ENCODE results near the gene PARVB.

PARVB gene

GRCh38 chr22:43995057-43995685 lies 28.9 kb upstream of the PARVB start:
- Histone ChIP-seq H3K27me3 (ENCODE audit: control insufficient read depth in 3 of 3, insufficient read depth in 3 of 3, low read depth in 1 of 3, low read length in 3 of 3) (no peaks in the 10 kb centered on the region), H3K4me3 (ENCODE audit: low read length in 2 of 2) (no peak overlapping the region), H3K4me1 (ENCODE audit: control insufficient read depth in 2 of 2, insufficient read depth in 1 of 2, low read depth in 1 of 2, low read length in 2 of 2) (no peaks in the 10 kb centered on the region), H2BK5ac (ENCODE audit: low read length) (no peak overlapping the region), H2BK15ac (ENCODE audit: low read length) (no peak overlapping the region), H3K9ac (ENCODE audit: low read depth, low read length, poor library complexity) (no peak overlapping the region), H3K9me3 (replicated peaks in 1 of 2; ENCODE audit: control insufficient read depth in 2 of 2, insufficient read depth in 1 of 2, low read depth in 1 of 2, low read length in 2 of 2) (no peaks in the 10 kb centered on the region), H3K36me3 (replicated peaks in 1 of 2; ENCODE audit: control insufficient read depth in 2 of 2, insufficient read depth in 2 of 2, low read length in 2 of 2) (peaks cover 35 to 93% of the 10 kb centered on the region in 2 donors), H2AK5ac (ENCODE audit: low read depth, low read length) (no peak overlapping the region), H4K91ac (ENCODE audit: low read depth, low read length, poor library complexity) (no peak overlapping the region), H2BK12ac (ENCODE audit: low read length) (no peak overlapping the region), H3K18ac (ENCODE audit: low read length) (peak overlapping the region; percentile 29), H2BK120ac (ENCODE audit: low read depth, low read length) (peak overlapping the region; percentile 68), H3K14ac (ENCODE audit: low read length) (no peak overlapping the region), H3K79me1 (ENCODE audit: low read depth, low read length) (no peaks in the 10 kb centered on the region), H3K4ac (ENCODE audit: low read length) (no peak overlapping the region), H4K8ac (ENCODE audit: low read depth, low read length) (no peak overlapping the region), H3K4me2 (ENCODE audit: insufficient read depth, low read length, poor library complexity, severe bottlenecking) (no peak overlapping the region), H3K27ac (replicated peaks; ENCODE audit: low read length) (no peak overlapping the region), H3K23ac (ENCODE audit: low read depth, low read length, poor library complexity) (peak overlapping the region; percentile 13), H2AFZ (ENCODE audit: low read length) (no peak overlapping the region)
- WGBS, 2 donors (ENCODE audit: extremely low coverage in 2 of 2, insufficient read length in 2 of 2, insufficient replicate concordance in 1 of 2), result no CpG with 5 or more reads among the region's 15 CpGs
- no peak for DNase-seq (ENCODE audit: low spot score)

GRCh38 chr22:43995798-43996169 lies 28.3 kb upstream of the PARVB start:
- H3K9me3 ChIP-seq (replicated peaks in 1 of 2; ENCODE audit: control insufficient read depth in 2 of 2, insufficient read depth in 1 of 2, low read depth in 1 of 2, low read length in 2 of 2), result no peaks in the 10 kb centered on the region
- H2BK12ac ChIP-seq (ENCODE audit: low read length), result no peak overlapping the region
- no peaks in the 10 kb centered on the region for H3K79me1 ChIP-seq (ENCODE audit: low read depth, low read length)
- no peak overlapping the region for H2BK5ac ChIP-seq (ENCODE audit: low read length)
- no peak overlapping the region for H4K91ac ChIP-seq (ENCODE audit: low read depth, low read length, poor library complexity)
- no peaks in the 10 kb centered on the region for H3K27me3 ChIP-seq (ENCODE audit: control insufficient read depth in 3 of 3, insufficient read depth in 3 of 3, low read depth in 1 of 3, low read length in 3 of 3)
- H3K4me1 ChIP-seq (ENCODE audit: control insufficient read depth in 2 of 2, insufficient read depth in 1 of 2, low read depth in 1 of 2, low read length in 2 of 2), result no peaks in the 10 kb centered on the region
- H3K36me3 ChIP-seq (replicated peaks in 1 of 2; ENCODE audit: control insufficient read depth in 2 of 2, insufficient read depth in 2 of 2, low read length in 2 of 2), result peaks cover 32 to 93% of the 10 kb centered on the region in 2 donors
- H2BK120ac ChIP-seq (ENCODE audit: low read depth, low read length), result no peak overlapping the region
- no peak overlapping the region for H3K4me3 ChIP-seq (ENCODE audit: low read length in 2 of 2)
- H3K23ac ChIP-seq (ENCODE audit: low read depth, low read length, poor library complexity), result peak overlapping the region; percentile 8
- no peak overlapping the region for H2BK15ac ChIP-seq (ENCODE audit: low read length)
- peak overlapping the region; percentile 32 for H3K18ac ChIP-seq (ENCODE audit: low read length)
- WGBS, 2 donors (ENCODE audit: extremely low coverage in 2 of 2, insufficient read length in 2 of 2, insufficient replicate concordance in 1 of 2), result no CpG with 5 or more reads among the region's 10 CpGs
- H3K4ac ChIP-seq (ENCODE audit: low read length), result no peak overlapping the region
- no peak overlapping the region for H3K14ac ChIP-seq (ENCODE audit: low read length)
- H3K27ac ChIP-seq (replicated peaks; ENCODE audit: low read length), result no peak overlapping the region
- no peak for DNase-seq (ENCODE audit: low spot score)
- H2AK5ac ChIP-seq (ENCODE audit: low read depth, low read length), result no peak overlapping the region
- H3K4me2 ChIP-seq (ENCODE audit: insufficient read depth, low read length, poor library complexity, severe bottlenecking), result no peak overlapping the region
- H3K9ac ChIP-seq (ENCODE audit: low read depth, low read length, poor library complexity), result no peak overlapping the region
- H4K8ac ChIP-seq (ENCODE audit: low read depth, low read length), result no peak overlapping the region
- no peak overlapping the region for H2AFZ ChIP-seq (ENCODE audit: low read length)

DNA sequence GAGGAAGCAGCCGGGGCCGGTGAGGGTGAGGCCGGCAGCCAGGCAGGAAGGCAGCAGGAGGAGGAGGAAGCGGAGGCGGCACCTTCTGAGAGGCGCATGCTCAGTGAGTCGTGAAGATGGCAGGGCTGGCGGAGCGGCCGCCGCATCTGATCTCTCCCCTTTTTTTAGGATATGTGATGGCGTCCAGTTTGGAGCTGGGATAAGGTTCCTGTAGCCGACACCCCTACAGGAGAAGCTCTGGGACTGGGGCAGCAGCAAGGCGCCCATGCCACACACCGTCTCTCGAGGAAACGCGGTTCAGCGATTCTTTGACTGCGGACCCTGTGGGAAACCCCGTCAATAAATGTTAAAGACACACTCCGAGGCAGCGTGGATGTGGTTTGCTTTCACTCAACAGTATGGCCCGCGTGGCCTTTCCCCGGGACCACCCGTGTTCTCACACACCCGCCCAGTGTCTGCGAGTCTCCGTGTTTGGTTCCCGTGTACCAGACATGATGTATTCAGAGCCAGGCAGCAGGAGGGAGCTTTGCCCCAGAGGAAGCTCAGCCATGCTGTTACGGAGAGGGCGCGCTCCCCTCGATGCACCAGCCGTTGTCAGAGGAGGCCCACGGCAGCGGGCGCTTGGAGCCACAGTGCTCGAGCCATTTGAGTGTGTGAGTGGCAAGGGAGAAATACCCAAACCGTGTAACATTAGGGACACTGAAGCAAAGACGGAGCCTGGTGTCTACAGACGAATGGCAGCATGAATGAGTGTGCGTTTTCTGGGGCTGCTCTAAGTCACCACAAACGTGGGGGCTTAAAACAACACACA lies 27.7 kb upstream of the PARVB start:
- Histone ChIP-seq H3K9me3 (replicated peaks in 1 of 2; ENCODE audit: control insufficient read depth in 2 of 2, insufficient read depth in 1 of 2, low read depth in 1 of 2, low read length in 2 of 2) (no peaks in the 10 kb centered on the region), H2BK120ac (ENCODE audit: low read depth, low read length) (no peak overlapping the region), H3K9ac (ENCODE audit: low read depth, low read length, poor library complexity) (peak overlapping the region; percentile 63), H3K4me1 (ENCODE audit: control insufficient read depth in 2 of 2, insufficient read depth in 1 of 2, low read depth in 1 of 2, low read length in 2 of 2) (no peaks in the 10 kb centered on the region), H3K23ac (ENCODE audit: low read depth, low read length, poor library complexity) (peak overlapping the region; percentile 8), H4K91ac (ENCODE audit: low read depth, low read length, poor library complexity) (no peak overlapping the region), H3K27ac (replicated peaks; ENCODE audit: low read length) (no peak overlapping the region), H2BK12ac (ENCODE audit: low read length) (no peak overlapping the region), H2AFZ (ENCODE audit: low read length) (no peak overlapping the region), H3K14ac (ENCODE audit: low read length) (no peak overlapping the region), H3K4me2 (ENCODE audit: insufficient read depth, low read length, poor library complexity, severe bottlenecking) (no peak overlapping the region), H3K4ac (ENCODE audit: low read length) (no peak overlapping the region), H3K79me1 (ENCODE audit: low read depth, low read length) (no peaks in the 10 kb centered on the region), H4K8ac (ENCODE audit: low read depth, low read length) (no peak overlapping the region), H2BK15ac (ENCODE audit: low read length) (no peak overlapping the region), H2BK5ac (ENCODE audit: low read length) (no peak overlapping the region), H3K4me3 (ENCODE audit: low read length in 2 of 2) (no peak overlapping the region), H3K36me3 (replicated peaks in 1 of 2; ENCODE audit: control insufficient read depth in 2 of 2, insufficient read depth in 2 of 2, low read length in 2 of 2) (peaks cover 32 to 87% of the 10 kb centered on the region in 2 donors), H2AK5ac (ENCODE audit: low read depth, low read length) (no peak overlapping the region), H3K27me3 (ENCODE audit: control insufficient read depth in 3 of 3, insufficient read depth in 3 of 3, low read depth in 1 of 3, low read length in 3 of 3) (no peaks in the 10 kb centered on the region), H3K18ac (ENCODE audit: low read length) (peak overlapping the region; percentile 32)
- WGBS, 2 donors (ENCODE audit: extremely low coverage in 2 of 2, insufficient read length in 2 of 2, insufficient replicate concordance in 1 of 2), result no CpG with 5 or more reads among the region's 45 CpGs
- DNase-seq (ENCODE audit: low spot score), result no peak

- H3K9me3 ChIP-seq (replicated peaks in 1 of 2; ENCODE audit: control insufficient read depth in 2 of 2, insufficient read depth in 1 of 2, low read depth in 1 of 2, low read length in 2 of 2), result no peaks in the 10 kb centered on the region
- no peak overlapping the region for H3K4me2 ChIP-seq (ENCODE audit: insufficient read depth, low read length, poor library complexity, severe bottlenecking)
- no peak overlapping the region for H4K8ac ChIP-seq (ENCODE audit: low read depth, low read length)
- no peaks in the 10 kb centered on the region for H3K27me3 ChIP-seq (ENCODE audit: control insufficient read depth in 3 of 3, insufficient read depth in 3 of 3, low read depth in 1 of 3, low read length in 3 of 3)
- H3K9ac ChIP-seq (ENCODE audit: low read depth, low read length, poor library complexity), result no peak overlapping the region
- no peak overlapping the region for H4K91ac ChIP-seq (ENCODE audit: low read depth, low read length, poor library complexity)
- H3K4ac ChIP-seq (ENCODE audit: low read length), result no peak overlapping the region
- H2BK15ac ChIP-seq (ENCODE audit: low read length), result no peak overlapping the region
- H3K14ac ChIP-seq (ENCODE audit: low read length), result no peak overlapping the region
- no peaks in the 10 kb centered on the region for H3K4me1 ChIP-seq (ENCODE audit: control insufficient read depth in 2 of 2, insufficient read depth in 1 of 2, low read depth in 1 of 2, low read length in 2 of 2)
- no peak for DNase-seq (ENCODE audit: low spot score)
- H3K4me3 ChIP-seq (ENCODE audit: low read length in 2 of 2), result no peak overlapping the region
- H2AFZ ChIP-seq (ENCODE audit: low read length), result no peak overlapping the region
- H2AK5ac ChIP-seq (ENCODE audit: low read depth, low read length), result no peak overlapping the region
- H2BK5ac ChIP-seq (ENCODE audit: low read length), result no peak overlapping the region
- H3K79me1 ChIP-seq (ENCODE audit: low read depth, low read length), result no peaks in the 10 kb centered on the region
- no peak overlapping the region for H3K27ac ChIP-seq (replicated peaks; ENCODE audit: low read length)
- no CpG with 5 or more reads among the region's 8 CpGs for WGBS, 2 donors (ENCODE audit: extremely low coverage in 2 of 2, insufficient read length in 2 of 2, insufficient replicate concordance in 1 of 2)
- no peak overlapping the region for H3K18ac ChIP-seq (ENCODE audit: low read length)
- H3K36me3 ChIP-seq (replicated peaks in 1 of 2; ENCODE audit: control insufficient read depth in 2 of 2, insufficient read depth in 2 of 2, low read length in 2 of 2), result peaks cover 28 to 82% of the 10 kb centered on the region in 2 donors
- no peak overlapping the region for H2BK12ac ChIP-seq (ENCODE audit: low read length)
- H3K23ac ChIP-seq (ENCODE audit: low read depth, low read length, poor library complexity), result no peak overlapping the region
- H2BK120ac ChIP-seq (ENCODE audit: low read depth, low read length), result no peak overlapping the region
These were observed 27.2 kb upstream of the PARVB start for GRCh38 chr22:43996981-43997265.

All from neuronal stem cell (in vitro differentiated cells).